GM19455 (cell line): ENCODE results near the gene CXCR6.

Source experiments
- ATAC-seq: cut with Tn5 transposase; IDR thresholded peaks from one replicate; pipeline ENCODE4 v1.9.1; 2021; ENCODE audit not compliant: unreplicated experiment

CXCR6 gene

GRCh38 chr3:45946875-45947274, 3.6 kb downstream of the CXCR6 start:
- ATAC-seq = no peak

DNA sequence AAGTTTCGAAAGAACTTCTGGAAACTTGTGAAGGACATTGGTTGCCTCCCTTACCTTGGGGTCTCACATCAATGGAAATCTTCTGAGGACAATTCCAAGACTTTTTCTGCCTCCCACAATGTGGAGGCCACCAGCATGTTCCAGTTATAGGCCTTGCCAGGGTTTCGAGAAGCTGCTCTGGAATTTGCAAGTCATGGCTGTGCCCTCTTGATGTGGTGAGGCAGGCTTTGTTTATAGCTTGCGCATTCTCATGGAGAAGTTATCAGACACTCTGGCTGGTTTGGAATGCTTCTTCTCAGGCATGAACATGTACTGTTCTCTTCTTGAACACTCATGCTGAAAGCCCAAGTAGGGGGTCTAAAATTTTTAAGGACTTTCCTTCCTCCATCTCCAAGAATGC, 4.1 kb downstream of the CXCR6 start:
- ATAC-seq = no peak

GRCh38 chr3:45948311-45948781, 5.1 kb downstream of the CXCR6 start:
- ATAC-seq = no peak

GRCh38 chr3:45948881-45949280, 5.6 kb downstream of the CXCR6 start:
- no peak for ATAC-seq

- ATAC-seq = no peak
These were observed 6.2 kb downstream of the CXCR6 start for GRCh38 chr3:45949432-45949831.

- ATAC-seq = no peak
These were observed 6.9 kb downstream of the CXCR6 start for GRCh38 chr3:45950131-45950530.

GRCh38 chr3:45950686-45951600, 7.7 kb downstream of the CXCR6 start:
- no peak for ATAC-seq

DNA sequence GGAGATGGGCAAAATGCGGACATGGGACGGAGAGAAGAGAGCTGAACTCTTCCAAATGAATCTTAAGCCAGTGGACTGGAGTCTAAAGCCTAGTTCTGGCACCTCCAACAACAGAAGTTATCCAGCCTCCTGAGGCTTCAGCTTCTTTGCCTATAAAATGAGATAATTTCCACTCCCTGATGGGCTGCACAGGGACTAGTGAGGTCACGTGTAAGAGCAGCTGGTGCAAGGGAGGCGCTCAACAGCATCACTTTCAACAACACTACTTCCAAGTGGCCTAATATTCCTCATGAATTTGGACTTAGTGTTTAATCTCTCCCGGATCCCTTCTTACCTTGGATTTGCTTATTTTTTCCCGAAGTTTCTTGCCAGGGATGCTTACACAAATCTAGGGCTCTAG, 8.7 kb downstream of the CXCR6 start:
- no peak for ATAC-seq

GRCh38 chr3:45952456-45952855, 9.2 kb downstream of the CXCR6 start:
- ATAC-seq = no peak

- ATAC-seq = no peak
These were observed 10.3 kb downstream of the CXCR6 start for GRCh38 chr3:45953536-45953935.

GRCh38 chr3:45954306-45954705, 11.0 kb downstream of the CXCR6 start:
- no peak for ATAC-seq

- no peak for ATAC-seq
These were observed 11.9 kb downstream of the CXCR6 start for GRCh38 chr3:45955017-45955647.

DNA sequence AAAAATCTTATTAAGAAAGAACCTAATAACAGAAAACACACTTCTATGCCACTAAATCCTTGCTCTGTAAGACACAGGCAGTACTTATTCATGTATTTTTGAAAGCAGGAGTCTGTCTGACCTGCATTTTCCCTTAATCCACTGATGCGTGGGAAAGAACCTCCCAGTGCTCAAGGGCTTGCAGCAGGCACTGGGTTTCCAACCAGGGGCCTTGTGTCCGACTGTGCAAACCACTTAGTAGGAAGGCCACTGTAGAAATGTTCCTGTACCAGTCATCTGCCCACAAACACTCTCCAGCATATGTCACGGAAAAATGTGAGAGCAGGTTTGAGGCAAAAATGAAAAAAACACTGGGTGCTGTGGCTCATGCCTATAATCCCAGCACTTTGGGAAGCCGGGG, 12.4 kb downstream of the CXCR6 start:
- ATAC-seq = no peak

GRCh38 chr3:45957586-45957985, 14.3 kb downstream of the CXCR6 start:
- no peak for ATAC-seq

DNA sequence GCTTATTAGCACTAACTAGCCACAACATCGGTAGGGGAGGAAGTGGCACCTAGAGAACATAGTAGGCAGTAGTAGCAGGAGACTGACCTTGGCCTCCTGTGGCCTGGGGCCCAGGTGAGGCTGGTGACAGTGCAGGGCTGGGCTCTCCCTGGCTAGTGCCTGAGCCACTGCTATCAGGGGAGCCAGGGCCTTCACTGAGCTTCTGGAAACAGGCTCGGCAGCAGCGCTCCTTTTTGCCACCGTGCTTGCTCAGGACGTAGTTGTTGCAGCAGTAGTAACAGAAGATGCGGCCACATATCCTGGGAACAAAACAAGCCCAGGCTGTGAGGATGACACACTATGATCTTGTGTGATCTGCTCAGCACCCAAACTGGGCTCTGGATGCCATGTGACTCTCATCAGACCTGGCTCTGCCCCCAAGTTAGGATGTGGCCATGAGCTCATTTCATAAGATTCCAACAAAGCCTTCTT, 15.1 kb downstream of the CXCR6 start:
- ATAC-seq = no peak

DNA sequence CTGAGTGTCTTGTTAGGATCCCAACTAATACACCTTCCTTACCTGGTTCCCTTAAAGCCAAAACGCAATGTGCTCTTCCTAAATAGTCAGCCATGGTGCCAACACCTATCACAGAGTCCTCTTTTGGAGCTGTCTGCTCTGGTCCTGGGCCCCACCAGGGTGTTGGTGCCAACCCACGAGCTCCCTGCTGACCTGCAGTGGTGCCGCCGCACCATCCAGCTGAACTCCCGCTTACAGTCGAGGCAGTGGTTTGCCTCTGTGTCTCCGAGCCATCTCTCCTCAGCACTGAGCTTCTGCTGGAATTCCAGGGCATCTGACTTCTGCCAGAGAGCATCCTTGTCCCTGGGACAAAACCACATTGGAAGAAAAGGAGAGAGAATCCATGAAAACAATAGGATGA, 15.9 kb downstream of the CXCR6 start:
- ATAC-seq = no peak

- no peak for ATAC-seq
These were observed 17.0 kb downstream of the CXCR6 start for GRCh38 chr3:45960289-45960688.

DNA sequence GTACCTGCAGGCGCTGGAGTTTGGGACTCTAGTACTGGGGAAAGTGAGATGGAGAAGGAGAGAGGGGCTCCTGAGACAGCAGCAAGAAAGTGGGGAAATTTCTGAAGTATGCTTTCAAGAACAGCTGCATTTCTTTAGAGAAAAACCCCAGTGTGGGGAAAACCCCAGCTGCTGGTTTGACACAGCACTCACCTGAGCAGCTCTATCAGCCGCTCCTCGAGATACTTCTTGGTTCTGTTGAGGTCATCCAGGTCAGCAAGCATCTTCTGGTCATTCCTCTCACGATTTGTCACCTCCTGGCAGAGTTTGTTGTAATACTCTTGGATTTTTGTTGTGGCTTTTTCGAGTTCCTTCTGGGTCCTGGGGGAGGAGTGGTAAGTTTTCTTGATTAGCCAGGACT, 18.8 kb downstream of the CXCR6 start:
- no peak for ATAC-seq

- ATAC-seq = no peak
These were observed 20.9 kb downstream of the CXCR6 start for GRCh38 chr3:45964139-45964538.

DNA sequence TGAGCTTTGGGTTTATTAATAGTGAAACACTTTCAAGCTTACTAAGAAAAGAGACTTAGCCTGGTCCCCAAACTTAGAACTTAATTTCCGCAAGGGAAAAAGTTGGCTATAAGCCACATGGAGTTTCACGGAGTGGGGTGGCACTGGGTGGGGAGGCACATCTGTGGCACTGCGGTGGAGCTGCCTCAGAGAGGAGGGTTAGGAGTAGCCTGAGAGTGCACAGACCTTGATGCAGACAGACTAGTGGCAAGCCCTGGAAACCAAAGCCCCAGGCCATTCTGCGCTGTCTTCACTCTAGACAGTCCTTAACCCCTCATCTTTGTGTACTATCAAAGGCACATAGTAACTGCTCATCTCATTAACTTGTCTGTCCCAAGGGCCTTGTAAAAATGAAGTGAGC, 22.0 kb downstream of the CXCR6 start:
- ATAC-seq = no peak

DNA sequence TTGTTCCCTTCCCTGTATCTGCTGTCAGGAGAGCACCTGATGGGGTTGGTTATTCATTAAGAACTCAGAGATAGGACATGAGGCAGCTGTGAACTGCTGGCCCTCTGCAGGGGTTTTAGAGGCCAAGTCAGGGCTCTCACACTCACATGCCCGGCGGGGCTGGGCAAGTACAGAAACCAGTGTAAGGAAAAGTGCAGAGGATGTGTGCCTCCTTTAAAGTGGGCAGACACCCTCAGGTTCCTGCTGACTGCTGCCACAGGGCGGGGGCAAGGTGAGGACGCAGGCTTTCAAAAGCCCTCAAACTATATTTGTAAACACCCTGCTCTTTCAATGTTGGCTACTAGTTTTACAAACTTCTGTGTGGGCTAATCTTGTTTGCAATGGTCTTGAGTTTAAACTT, 22.4 kb downstream of the CXCR6 start:
- no peak for ATAC-seq

- ATAC-seq = no peak
These were observed 23.1 kb downstream of the CXCR6 start for GRCh38 chr3:45966371-45966791.
